GM23248 (cell line): ENCODE data around the gene KDM8.

Source experiments
- EZH2 ChIP-seq: fragments of 200-600 bp; sonication (generic); IDR thresholded peaks from 2 replicates; pipeline ENCODE4 v1.6.1; 2018; ENCODE audit warnings: antibody characterized with exemption, mild to moderate bottlenecking; ENCODE audit not compliant: insufficient read depth, poor library complexity, severe bottlenecking
- EZH2phosphoT487 ChIP-seq: fragments of 200-600 bp; sonication (generic); IDR thresholded peaks from 2 replicates; pipeline ENCODE4 v1.6.1; 2018; ENCODE audit warnings: antibody characterized with exemption, moderate library complexity, mild to moderate bottlenecking, low read depth; ENCODE audit not compliant: insufficient read depth

DNA sequence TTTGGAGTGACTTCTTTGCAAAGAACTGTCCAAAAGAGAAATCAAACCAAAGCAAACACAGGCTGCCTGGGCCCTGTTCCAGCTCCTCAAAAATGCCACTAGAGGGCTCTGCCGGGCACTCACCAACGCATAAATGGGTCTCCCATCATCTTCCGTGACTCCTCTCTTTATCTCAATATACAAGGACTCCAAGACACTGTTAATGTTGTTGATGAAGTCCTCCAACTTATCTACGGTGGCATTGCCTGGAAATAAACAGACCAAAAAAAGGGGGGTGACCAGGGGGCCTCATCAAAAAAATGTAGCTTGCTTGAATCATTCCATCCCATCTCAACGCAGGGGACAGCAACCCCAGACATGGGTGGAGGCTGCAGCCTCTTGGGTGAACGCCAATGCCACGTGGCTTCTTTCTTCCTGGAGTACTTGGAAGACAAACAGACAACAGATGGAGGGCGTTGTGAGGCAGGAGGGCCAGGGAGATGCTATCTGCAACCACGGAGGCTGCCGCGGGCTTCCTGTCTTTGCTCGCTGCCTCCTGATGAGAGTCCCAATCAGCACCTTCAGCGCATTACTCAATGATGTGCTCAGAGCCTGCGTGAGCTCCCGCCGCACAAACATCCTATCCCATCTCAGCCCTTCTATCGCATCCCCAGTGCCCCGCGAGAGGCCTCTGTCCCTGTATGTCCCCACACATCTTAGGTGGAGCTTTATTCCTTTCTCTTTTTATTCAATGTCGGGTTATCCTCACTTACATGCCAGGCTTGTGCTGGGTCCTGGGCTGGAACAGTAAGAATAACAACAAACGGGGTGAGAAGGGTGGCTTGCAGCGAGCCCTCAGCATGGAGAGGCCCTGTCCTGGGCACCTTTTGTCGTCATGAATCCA is 32.0 kb downstream of the KDM8 start:
- TF ChIP-seq EZH2phosphoT487: peak; percentile 80; the same call in 1 of the 2 replicates
- TF ChIP-seq EZH2: no peak
